GM21717 (cell line): ENCODE results near the gene PPDPF.

Experiments used
- ATAC-seq: cut with Tn5 transposase; IDR thresholded peaks from one replicate; pipeline ENCODE4 v1.9.1; 2021; ENCODE audit warnings: mild to moderate bottlenecking, moderate library complexity; ENCODE audit not compliant: unreplicated experiment

Gene PPDPF

GRCh38 chr20:63487116-63487764 lies 33.3 kb upstream of the PPDPF start:
- ATAC-seq = no peak

DNA sequence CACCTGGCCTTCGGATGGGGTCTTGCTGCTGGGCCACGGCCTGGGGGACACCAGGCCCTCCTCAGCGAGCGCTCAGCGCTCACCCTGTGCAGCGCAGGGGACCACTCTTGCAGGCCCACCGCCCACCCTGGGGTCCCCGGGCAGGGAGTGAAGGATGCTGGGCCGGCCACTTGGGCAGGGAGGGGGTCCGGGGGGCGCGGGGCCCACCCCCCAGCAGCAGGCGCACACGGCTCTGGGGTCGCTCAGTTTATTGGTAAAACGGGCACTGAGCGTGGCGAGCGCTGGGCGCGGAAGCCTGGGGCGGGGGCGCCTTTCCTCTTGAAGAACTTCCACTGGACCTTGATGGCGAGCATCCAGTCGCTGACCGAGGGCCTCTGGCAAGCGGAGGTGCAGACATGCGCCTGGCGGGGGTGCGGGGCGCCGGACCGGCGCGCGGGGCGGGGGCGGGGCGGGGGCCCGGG lies 32.8 kb upstream of the PPDPF start:
- ATAC-seq = no peak

GRCh38 chr20:63488315-63489251 lies 32.0 kb upstream of the PPDPF start:
- ATAC-seq = no peak

- no peak for ATAC-seq
Observed at GRCh38 chr20:63490416-63490815, 30.1 kb upstream of the PPDPF start.

- no peak for ATAC-seq
Observed at GRCh38 chr20:63491078-63491477, 29.5 kb upstream of the PPDPF start.

DNA sequence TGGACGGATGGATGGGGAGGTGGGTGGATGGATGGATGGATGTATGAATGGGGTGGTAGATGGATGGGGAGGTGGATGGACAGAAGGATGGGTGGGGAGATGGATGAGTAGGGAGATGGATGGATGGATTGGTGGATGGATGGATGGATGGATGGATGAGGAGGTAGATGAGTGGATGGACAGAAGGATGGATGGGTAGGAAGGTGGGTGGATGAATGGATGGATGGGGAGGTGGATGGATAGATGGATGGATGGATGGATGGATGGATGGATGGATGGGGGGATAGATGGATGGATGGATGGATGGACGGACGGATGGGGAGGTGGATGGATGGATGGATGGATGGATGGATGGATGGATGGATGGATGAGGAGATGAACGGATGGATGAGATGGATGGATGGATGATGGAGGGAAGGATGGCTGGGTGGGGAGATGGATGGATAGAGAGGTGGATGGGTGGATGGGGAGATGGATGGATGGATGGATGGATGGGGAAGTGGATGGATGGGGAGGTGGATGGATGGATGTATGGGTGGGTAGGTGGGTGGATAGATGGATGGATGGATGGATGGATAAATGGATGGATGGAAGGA lies 28.8 kb upstream of the PPDPF start:
- no peak for ATAC-seq

DNA sequence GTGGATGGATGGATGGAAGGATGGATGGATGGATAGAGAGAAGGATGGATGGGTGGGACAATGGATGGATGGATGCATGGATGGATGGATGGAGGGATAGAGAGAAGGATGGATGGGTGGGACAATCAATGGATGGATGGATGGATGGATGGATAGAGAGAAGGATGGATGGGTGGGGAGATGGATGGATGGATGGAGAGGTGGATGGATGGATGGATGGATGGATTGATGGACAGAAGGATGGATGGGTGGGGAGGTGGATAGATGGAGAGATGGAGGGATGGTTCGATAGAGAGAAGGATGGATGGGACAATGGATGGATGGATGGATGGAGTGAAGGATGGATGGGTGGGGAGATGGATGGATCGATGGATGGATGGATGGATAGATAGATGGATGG lies 28.0 kb upstream of the PPDPF start:
- no peak for ATAC-seq

- no peak for ATAC-seq
Observed at GRCh38 chr20:63492982-63493381, 27.6 kb upstream of the PPDPF start.

DNA sequence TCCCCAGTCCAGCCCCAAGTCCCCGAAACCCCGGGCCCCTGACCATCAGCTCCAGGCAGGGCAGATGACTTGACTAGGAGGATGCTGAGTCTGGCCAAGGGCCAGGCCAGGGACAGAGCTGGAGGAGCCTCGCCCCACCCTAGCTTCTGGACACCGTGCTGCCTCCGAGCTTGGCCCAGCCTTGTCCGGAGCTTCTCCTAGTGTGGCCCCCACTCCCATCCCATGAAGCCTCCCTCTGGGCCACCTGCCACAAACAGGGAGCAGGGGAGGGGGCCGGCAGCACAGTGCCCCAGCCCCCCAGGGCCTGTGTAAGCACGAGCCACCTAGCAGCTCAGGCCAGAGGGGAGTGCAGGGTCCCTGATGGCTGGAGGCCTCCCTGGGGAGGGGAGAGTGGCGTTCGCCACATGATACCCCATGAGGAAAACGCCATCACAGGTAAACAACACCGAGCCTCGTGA lies 27.0 kb upstream of the PPDPF start:
- no peak for ATAC-seq

GRCh38 chr20:63494084-63494419 lies 26.5 kb upstream of the PPDPF start:
- no peak for ATAC-seq

GRCh38 chr20:63494420-63495166 lies 26.0 kb upstream of the PPDPF start:
- no peak for ATAC-seq

GRCh38 chr20:63495167-63495720 lies 25.3 kb upstream of the PPDPF start:
- ATAC-seq = no peak

DNA sequence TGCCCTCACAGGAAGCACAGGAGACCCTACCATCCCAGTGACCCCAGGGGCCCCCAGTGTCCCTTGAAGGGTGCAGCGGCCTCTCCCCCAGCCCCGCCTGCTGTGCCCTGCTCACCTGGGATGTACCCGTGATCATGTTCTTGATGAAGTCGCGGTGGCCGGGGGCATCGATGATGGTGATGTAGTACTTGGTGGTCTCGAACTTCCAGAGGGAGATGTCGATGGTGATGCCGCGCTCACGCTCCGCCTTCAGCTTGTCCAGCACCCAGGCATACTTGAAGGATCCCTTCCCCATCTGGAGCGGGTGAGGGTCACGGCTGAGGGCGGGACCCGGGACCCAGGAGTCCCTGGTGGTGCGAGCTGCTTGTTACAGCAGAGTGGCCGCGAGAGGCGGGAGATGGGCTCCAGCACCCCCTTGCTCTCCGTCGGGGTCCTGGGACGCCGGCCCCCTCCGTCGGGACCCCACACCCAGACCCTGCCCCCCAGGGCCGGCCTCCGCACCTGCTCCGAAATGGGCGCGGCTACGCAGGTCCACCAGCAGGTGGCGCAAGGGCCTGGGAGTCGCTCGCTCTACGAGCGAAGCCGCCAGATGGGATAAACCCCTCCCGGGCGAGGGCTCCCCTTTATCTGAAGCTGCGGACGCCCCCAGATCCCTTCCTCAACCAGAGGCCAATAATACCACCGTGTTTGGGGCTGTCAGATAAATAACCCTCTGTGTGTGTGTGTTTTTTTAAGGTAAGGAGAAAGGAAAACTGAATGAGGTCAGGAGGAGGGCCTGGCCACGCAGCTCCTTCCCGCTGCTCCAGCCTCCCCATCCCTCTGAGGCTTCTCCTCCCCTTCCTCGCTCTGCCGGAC lies 24.6 kb upstream of the PPDPF start:
- ATAC-seq = no peak

GRCh38 chr20:63496596-63497120 lies 23.9 kb upstream of the PPDPF start:
- ATAC-seq = no peak

DNA sequence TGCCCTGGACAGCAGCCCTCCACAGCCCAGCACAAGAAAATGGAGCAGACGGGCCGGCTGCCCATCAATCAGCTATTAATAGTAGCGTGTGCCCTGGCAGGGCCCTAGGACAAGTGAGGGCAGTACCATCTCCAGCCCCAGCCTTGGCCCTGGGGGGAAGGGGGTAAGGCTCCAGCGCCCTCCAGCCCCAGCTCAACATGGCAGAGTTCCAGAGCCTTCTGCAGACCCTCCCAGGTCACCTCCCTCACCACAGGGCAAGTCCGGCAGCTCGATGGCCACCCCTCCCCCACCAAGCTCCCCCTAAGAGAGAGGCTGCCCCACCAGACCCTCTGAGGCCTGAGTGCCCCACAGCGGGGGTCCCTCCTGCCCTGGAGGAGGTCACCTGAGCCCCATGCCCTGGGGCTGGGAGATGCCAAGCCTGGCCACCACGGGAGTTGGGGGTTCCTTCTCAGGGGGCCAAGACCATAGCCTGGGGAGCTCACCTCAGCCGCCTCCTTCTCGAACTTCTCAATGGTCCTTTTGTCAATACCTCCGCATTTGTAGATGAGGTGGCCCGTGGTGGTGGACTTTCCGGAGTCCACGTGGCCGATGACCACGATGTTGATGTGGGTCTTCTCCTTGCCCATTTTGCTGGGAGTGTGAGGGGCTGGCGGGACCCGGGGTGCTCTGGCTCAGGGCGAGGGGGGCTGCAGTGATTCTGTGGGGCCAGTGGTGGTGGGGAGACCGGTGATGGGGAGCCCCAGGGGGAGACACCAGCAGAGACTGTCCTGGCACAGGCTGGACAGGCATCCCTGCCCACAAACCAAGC lies 23.2 kb upstream of the PPDPF start:
- ATAC-seq = no peak

DNA sequence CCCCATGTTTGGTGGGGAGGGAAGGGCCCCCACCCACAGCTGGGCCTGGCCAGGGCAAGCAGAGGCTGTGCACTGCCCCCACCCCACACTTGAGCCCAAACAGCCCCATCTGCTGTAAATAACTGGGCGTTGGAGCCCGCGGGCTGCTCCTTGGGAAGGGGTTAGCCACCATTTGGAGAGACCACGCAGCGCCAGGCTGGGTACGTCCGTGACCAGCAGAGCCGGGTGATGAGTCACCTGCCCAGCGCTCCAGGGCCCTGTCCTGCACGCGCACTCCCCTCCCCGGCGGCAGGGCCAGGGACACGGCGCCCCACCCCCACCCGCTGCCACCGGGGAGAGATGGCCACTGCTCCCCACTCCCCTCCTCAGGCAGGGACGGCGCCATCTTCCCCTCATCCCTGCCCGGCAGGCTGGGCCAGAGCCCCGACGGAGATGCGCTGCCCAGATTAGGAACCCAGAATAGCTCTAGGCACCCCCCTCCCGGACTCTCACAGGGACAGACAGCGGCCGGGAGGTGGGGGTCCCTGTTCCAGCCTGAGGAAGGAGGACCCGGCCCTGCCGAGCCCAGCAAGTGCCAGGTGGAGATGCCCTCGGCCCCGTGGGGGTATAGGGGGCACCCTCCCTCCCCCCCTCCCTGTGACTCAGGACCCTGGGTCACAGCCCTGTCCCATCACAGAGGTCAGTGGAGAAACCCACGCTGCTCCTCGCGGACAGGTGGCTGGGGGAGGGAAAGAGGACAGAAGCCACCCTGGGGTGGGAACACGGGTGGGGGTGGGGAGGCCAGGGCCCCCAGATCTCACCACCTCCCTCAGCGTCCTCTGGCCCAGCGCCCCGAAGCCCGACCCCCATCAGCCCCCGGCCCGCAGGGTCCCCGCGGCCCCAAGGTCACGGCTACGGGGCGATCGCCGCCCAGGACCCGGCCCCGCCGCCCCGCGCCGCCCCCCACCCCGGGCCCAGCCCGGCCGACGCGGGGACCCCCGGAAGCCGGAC lies 22.3 kb upstream of the PPDPF start:
- no peak for ATAC-seq

DNA sequence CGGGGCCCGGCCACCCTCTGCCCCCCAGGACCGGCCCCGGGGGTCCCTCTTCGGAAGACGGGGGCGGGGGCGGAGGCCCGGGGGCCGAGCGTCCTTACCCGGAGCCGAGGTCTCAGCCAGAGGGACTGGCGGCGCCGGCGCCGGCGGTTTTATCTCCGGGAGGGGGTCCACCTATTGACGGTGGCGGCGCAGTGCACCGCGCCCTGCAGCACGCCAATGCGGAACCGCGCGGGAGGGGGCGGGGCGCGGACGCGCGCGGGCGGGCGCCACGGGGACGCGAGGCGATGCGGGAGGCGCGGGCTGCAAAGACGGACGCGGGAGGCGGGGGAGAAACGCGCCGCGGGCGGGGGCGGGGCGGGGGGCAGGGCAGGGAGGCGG lies 21.6 kb upstream of the PPDPF start, which contains the start of gene EEF1A2:
Gene EEF1A2 (minus strand): TSS at position 124 of the 378 bp plus-strand sequence. CDS start 1,320 bp downstream, outside the sequence.
- ATAC-seq = no peak
